Activated naive CD4-positive, alpha-beta T cell treated with anti-CD3 and anti-CD28 coated beads, Interleukin-2, amount 50 U/mL, for 72 hours (primary cell): ENCODE data around the gene PEX11A. TPM values are rescaled to one million over a fixed set of nuclear protein-coding genes. Genes with fewer than 3 reads are reported as not detected.
"Not testable (repeated sequence)": the region's sequence is repeated elsewhere in the genome, so short reads cannot be mapped to it uniquely, and the experiment has no call there.

ENCODE experiments used
- ATAC-seq, 2 donors: fragments of 150-1000 bp; cut with Tn5 transposase; 2 replicates each; pipeline ENCODE4 v1.10.0; 2021; ENCODE audit warnings: mild to moderate bottlenecking in 2 of 2, moderate library complexity in 2 of 2
- DNase-seq, 2 donors: peaks; one replicate each; pipeline ENCODE4 v3.0.0; 2021 to 2022; ENCODE audit warnings: low spot score in 2 of 2
- H3K27ac Mint-ChIP-seq, 2 donors: one replicate each; pipeline ENCODE4 v1.8.0; 2022; ENCODE audit warnings: mild to moderate bottlenecking in 2 of 2, mixed read lengths in 2 of 2
- H3K36me3 Mint-ChIP-seq, 2 donors: one replicate each; pipeline ENCODE4 v1.8.0; 2022; ENCODE audit warnings: mixed read lengths in 2 of 2
- H3K9me3 Mint-ChIP-seq, 2 donors: one replicate each; pipeline ENCODE4 v1.8.0; 2022; ENCODE audit warnings: mixed read lengths in 2 of 2
- total RNA-seq, 2 donors: library from RNA; stranded (reverse); gene quantifications; one replicate each; pipeline ENCODE4 v1.2.3, GENCODE V29; 2022

Gene PEX11A
- 1 to 10 TPM; 3.0 to 5.0 TPM for total RNA-seq

- Mint-ChIP-seq H3K27ac (peak within 1 kb of the TSS; percentile 36 to 69), H3K36me3 (no peaks in the 10 kb centered on the region), H3K9me3 (no peaks in the 10 kb centered on the region)
- DNase-seq: peak; percentile 79 to 81
- ATAC-seq: peak; percentile 93 to 94
Observed at GRCh38 chr15:89690276-89691218, at the start of gene PEX11A, which contains the start of gene WDR93. Gene PEX11A, minus strand, starts transcription at chr15:89690754. Its CDS starts 122 bp downstream, at chr15:89690632. Gene WDR93, plus strand, starts transcription at chr15:89690811. Its CDS starts 10,936 bp downstream, at chr15:89701747.

- H3K27ac Mint-ChIP-seq: no peak overlapping the region
- no peaks in the 10 kb centered on the region for H3K36me3 Mint-ChIP-seq
- DNase-seq (peak in 1 of 2 donors; percentile 66), ATAC-seq (peak; percentile 84 to 92)
- no peaks in the 10 kb centered on the region for H3K9me3 Mint-ChIP-seq
Observed at GRCh38 chr15:89740137-89740536, 49.6 kb upstream of the PEX11A start.

- H3K27ac Mint-ChIP-seq: no peak overlapping the region
- no peak for DNase-seq
- H3K36me3 Mint-ChIP-seq: no peaks in the 10 kb centered on the region
- H3K9me3 Mint-ChIP-seq: no peaks in the 10 kb centered on the region
- no peak for ATAC-seq
Observed at GRCh38 chr15:89735773-89736172, 45.2 kb upstream of the PEX11A start.

GRCh38 chr15:89732451-89733172 lies 42.1 kb upstream of the PEX11A start:
- no peaks in the 10 kb centered on the region for H3K36me3 Mint-ChIP-seq
- no peaks in the 10 kb centered on the region for H3K9me3 Mint-ChIP-seq
- H3K27ac Mint-ChIP-seq: no peak overlapping the region
- ATAC-seq: no peak
- DNase-seq: no peak

- DNase-seq: no peak
- H3K27ac Mint-ChIP-seq: no peak overlapping the region
- no peaks in the 10 kb centered on the region for H3K36me3 Mint-ChIP-seq
- ATAC-seq: no peak
- H3K9me3 Mint-ChIP-seq: no peaks in the 10 kb centered on the region
Observed at GRCh38 chr15:89731275-89731674, 40.7 kb upstream of the PEX11A start.

GRCh38 chr15:89728254-89728653 lies 37.7 kb upstream of the PEX11A start:
- Mint-ChIP-seq H3K27ac (no peak overlapping the region), H3K9me3 (no peaks in the 10 kb centered on the region), H3K36me3 (no peaks in the 10 kb centered on the region)
- no peak for DNase-seq
- ATAC-seq: no peak

GRCh38 chr15:89725064-89725463 lies 34.5 kb upstream of the PEX11A start:
- Mint-ChIP-seq H3K27ac (no peak overlapping the region), H3K9me3 (no peaks in the 10 kb centered on the region), H3K36me3 (no peaks in the 10 kb centered on the region)
- DNase-seq (no peak), ATAC-seq (no peak)

- Mint-ChIP-seq H3K9me3 (no peaks in the 10 kb centered on the region), H3K36me3 (no peaks in the 10 kb centered on the region), H3K27ac (no peak overlapping the region)
- ATAC-seq: no peak
- no peak for DNase-seq
Observed at GRCh38 chr15:89724621-89725020, 34.1 kb upstream of the PEX11A start.

- Mint-ChIP-seq H3K36me3 (no peaks in the 10 kb centered on the region), H3K27ac (no peak overlapping the region), H3K9me3 (no peaks in the 10 kb centered on the region)
- ATAC-seq (no peak), DNase-seq (no peak)
Observed at GRCh38 chr15:89723031-89723430, 32.5 kb upstream of the PEX11A start.

- Mint-ChIP-seq H3K36me3 (no peaks in the 10 kb centered on the region), H3K27ac (no peak overlapping the region), H3K9me3 (no peaks in the 10 kb centered on the region)
- ATAC-seq: no peak
- DNase-seq: no peak
Observed at GRCh38 chr15:89714775-89715174, 24.2 kb upstream of the PEX11A start.

- no peak for DNase-seq
- Mint-ChIP-seq H3K27ac (no peak overlapping the region), H3K36me3 (no peaks in the 10 kb centered on the region), H3K9me3 (no peaks in the 10 kb centered on the region)
- no peak for ATAC-seq
Observed at GRCh38 chr15:89707577-89707976, 17.0 kb upstream of the PEX11A start.

- Mint-ChIP-seq H3K9me3 (no peaks in the 10 kb centered on the region), H3K27ac (no peak overlapping the region), H3K36me3 (no peaks in the 10 kb centered on the region)
- no peak for DNase-seq
- ATAC-seq: no peak
Observed at GRCh38 chr15:89704411-89704810, 13.9 kb upstream of the PEX11A start.

GRCh38 chr15:89695198-89695597 lies 4.6 kb upstream of the PEX11A start:
- ATAC-seq (no peak), DNase-seq (no peak)
- Mint-ChIP-seq H3K36me3 (no peaks in the 10 kb centered on the region), H3K9me3 (no peaks in the 10 kb centered on the region), H3K27ac (no peak overlapping the region)

- no peak for ATAC-seq
- H3K9me3 Mint-ChIP-seq: no peaks in the 10 kb centered on the region
Observed at GRCh38 chr15:89693696-89694095, 3.1 kb upstream of the PEX11A start.

GRCh38 chr15:89693091-89693490 lies 2.5 kb upstream of the PEX11A start:
- no peaks in the 10 kb centered on the region for H3K9me3 Mint-ChIP-seq
- no peaks in the 10 kb centered on the region for H3K36me3 Mint-ChIP-seq
- no peak for ATAC-seq
- no peak for DNase-seq
- no peak overlapping the region for H3K27ac Mint-ChIP-seq

More at GRCh38 chr15:89693696-89694095, 3.1 kb upstream of the PEX11A start:
- Mint-ChIP-seq H3K27ac (no peak overlapping the region), H3K36me3 (no peaks in the 10 kb centered on the region)
- DNase-seq: no peak

- peak overlapping the region; percentile 19 to 69 for H3K27ac Mint-ChIP-seq
- ATAC-seq, DNase-seq: not testable (repeated sequence)
Observed at GRCh38 chr15:89689930-89690275, 651 bp downstream of the PEX11A start.

GRCh38 chr15:89686522-89686921 lies 4.0 kb downstream of the PEX11A start:
- ATAC-seq (no peak), DNase-seq (no peak)
- H3K9me3 Mint-ChIP-seq: no peaks in the 10 kb centered on the region
- peaks cover 0 to 4% of the 10 kb centered on the region in 2 donors for H3K36me3 Mint-ChIP-seq
- H3K27ac Mint-ChIP-seq: no peak overlapping the region

More at GRCh38 chr15:89689930-89690275, 651 bp downstream of the PEX11A start:
- not testable (repeated sequence) for H3K9me3 Mint-ChIP-seq, H3K36me3 Mint-ChIP-seq
